HL-60 (cell line): ENCODE measurements around the gene C4orf54.

Source experiments
- DNase-seq, 2 experiments: peaks; one replicate each; pipeline ENCODE4 v3.0.0-alpha.2; 2010 to 2020; ENCODE audit warnings: low read depth in 1 of 2, low spot score in 1 of 2
- H3K27ac ChIP-seq: fragments of 250-450 bp; sonication (Bioruptor Pico); replicated peaks from 2 replicates; pipeline ENCODE4 v1.5.1; 2020; ENCODE audit warnings: mild to moderate bottlenecking, moderate library complexity
- H3K27me3 ChIP-seq: fragments of 250-450 bp; sonication (Bioruptor Pico); 2 replicates; pipeline ENCODE4 v1.5.1; 2021; ENCODE audit warnings: mild to moderate bottlenecking, moderate library complexity; ENCODE audit not compliant: insufficient read depth, poor library complexity, severe bottlenecking
- H3K4me3 ChIP-seq: replicated peaks from 2 replicates; pipeline ENCODE4 v1.5.1; 2011; ENCODE audit warnings: mild to moderate bottlenecking, control low read depth, low read length; ENCODE audit not compliant: insufficient read depth
- GABPA ChIP-seq: IDR thresholded peaks from 2 replicates; pipeline ENCODE4 v1.6.1; 2012; ENCODE audit warnings: low read depth
- POLR2AphosphoS5 ChIP-seq: IDR thresholded peaks from 2 replicates; pipeline ENCODE4 v1.6.1; 2012; ENCODE audit warnings: low read depth
- SPI1 ChIP-seq: IDR thresholded peaks from 2 replicates; pipeline ENCODE4 v1.6.1; 2012; ENCODE audit warnings: low read depth, mild to moderate bottlenecking, borderline replicate concordance
- TF ChIP-seq, protein P1 (sequence below): IDR thresholded peaks from one replicate; pipeline ENCODE4 v1.5.1; 2011; ENCODE audit warnings: low read length, control low read depth, inconsistent platforms; ENCODE audit not compliant: insufficient read depth
- TF ChIP-seq, protein P2 (sequence below): IDR thresholded peaks from 2 replicates; pipeline ENCODE4 v1.6.1; 2012; ENCODE audit warnings: low read depth; ENCODE audit not compliant: insufficient replicate concordance

The C4orf54 gene

DNA sequence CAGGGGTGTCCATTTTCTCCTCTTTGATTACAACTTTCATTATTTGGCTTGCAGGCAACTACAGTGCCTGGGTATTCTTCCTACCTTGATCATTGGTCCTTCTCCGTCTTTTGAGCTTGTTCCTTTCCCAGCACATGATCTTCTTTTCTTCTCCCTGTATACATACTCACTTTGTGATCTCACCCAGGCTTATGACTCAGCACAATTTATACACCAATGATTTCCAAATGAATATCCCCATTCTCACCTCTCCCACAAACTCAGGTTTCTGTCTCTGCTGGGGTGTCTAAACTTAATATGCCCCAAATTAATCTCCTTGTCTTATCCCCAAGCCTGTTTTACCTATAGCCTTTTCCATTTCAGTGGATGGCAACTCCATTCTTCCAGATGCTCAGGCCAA is 19.5 kb upstream of the C4orf54 start:
- no peak for TF ChIP-seq SPI1
- no peak for DNase-seq
- no peaks in the 10 kb centered on the region for H3K27me3 ChIP-seq
- H3K4me3 ChIP-seq: no peak overlapping the region
- H3K27ac ChIP-seq: no peak overlapping the region

DNA sequence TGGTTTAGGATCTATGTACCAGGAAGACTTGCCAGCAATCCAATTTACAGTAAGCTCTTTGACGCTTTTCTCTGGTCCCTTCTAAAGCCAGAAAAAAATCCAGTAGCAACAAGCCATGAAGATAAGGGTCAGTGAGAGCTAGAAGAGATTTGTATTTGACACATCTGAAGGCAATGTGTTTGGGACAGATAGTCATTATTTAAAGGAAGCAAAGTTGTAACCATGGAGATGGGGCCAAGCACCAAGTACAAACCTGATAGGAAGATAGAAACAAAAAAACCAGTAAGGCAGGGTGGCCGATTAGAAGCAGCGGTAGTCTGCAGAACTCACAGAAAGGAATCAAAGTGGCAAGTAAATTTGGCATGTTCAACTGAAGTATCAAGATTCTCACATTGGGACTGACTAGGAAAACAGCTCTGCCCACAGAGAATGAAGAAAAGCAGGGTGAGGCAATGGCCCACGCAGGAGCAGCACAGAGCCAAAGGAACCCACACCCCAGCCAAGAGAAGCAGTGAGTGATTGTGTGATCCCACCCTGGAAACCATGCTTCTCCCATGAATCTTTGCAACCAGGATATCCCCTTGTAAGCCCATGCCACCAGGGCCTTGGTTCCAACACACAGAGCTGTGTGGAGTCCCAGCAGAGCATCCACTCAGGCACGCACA is 12.9 kb upstream of the C4orf54 start:
- Histone ChIP-seq H3K27ac (no peak overlapping the region), H3K4me3 (no peak overlapping the region), H3K27me3 (peaks cover 2% of the 10 kb centered on the region)
- TF ChIP-seq, protein P1, sequence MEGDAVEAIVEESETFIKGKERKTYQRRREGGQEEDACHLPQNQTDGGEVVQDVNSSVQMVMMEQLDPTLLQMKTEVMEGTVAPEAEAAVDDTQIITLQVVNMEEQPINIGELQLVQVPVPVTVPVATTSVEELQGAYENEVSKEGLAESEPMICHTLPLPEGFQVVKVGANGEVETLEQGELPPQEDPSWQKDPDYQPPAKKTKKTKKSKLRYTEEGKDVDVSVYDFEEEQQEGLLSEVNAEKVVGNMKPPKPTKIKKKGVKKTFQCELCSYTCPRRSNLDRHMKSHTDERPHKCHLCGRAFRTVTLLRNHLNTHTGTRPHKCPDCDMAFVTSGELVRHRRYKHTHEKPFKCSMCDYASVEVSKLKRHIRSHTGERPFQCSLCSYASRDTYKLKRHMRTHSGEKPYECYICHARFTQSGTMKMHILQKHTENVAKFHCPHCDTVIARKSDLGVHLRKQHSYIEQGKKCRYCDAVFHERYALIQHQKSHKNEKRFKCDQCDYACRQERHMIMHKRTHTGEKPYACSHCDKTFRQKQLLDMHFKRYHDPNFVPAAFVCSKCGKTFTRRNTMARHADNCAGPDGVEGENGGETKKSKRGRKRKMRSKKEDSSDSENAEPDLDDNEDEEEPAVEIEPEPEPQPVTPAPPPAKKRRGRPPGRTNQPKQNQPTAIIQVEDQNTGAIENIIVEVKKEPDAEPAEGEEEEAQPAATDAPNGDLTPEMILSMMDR: no peak
- TF ChIP-seq GABPA (no peak), SPI1 (no peak), POLR2AphosphoS5 (no peak)
- TF ChIP-seq, protein P2, sequence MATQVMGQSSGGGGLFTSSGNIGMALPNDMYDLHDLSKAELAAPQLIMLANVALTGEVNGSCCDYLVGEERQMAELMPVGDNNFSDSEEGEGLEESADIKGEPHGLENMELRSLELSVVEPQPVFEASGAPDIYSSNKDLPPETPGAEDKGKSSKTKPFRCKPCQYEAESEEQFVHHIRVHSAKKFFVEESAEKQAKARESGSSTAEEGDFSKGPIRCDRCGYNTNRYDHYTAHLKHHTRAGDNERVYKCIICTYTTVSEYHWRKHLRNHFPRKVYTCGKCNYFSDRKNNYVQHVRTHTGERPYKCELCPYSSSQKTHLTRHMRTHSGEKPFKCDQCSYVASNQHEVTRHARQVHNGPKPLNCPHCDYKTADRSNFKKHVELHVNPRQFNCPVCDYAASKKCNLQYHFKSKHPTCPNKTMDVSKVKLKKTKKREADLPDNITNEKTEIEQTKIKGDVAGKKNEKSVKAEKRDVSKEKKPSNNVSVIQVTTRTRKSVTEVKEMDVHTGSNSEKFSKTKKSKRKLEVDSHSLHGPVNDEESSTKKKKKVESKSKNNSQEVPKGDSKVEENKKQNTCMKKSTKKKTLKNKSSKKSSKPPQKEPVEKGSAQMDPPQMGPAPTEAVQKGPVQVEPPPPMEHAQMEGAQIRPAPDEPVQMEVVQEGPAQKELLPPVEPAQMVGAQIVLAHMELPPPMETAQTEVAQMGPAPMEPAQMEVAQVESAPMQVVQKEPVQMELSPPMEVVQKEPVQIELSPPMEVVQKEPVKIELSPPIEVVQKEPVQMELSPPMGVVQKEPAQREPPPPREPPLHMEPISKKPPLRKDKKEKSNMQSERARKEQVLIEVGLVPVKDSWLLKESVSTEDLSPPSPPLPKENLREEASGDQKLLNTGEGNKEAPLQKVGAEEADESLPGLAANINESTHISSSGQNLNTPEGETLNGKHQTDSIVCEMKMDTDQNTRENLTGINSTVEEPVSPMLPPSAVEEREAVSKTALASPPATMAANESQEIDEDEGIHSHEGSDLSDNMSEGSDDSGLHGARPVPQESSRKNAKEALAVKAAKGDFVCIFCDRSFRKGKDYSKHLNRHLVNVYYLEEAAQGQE: no peak
- DNase-seq: no peak

DNA sequence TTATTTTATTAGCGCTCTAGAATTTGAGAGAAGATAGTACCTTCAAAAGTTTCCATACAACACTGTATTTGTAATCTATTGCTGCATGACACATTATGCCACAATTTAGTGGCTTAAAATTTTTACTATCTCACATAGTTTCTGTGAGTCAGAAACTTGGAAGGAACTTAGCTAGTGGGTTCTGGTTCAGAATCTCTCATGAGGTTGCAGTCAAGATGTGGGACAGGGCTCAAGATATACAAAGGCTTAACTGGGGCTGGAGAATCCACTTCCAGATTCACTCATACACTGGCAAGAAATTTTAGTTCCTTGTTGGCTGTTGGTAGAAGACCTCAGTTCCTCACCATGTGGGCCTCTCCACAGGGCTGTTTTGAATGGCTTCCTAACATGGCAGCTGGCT is 11.5 kb upstream of the C4orf54 start:
- no peak for DNase-seq
- TF ChIP-seq, protein P1: no peak
- TF ChIP-seq, protein P2: no peak
- TF ChIP-seq POLR2AphosphoS5 (no peak), GABPA (no peak), SPI1 (no peak)
- H3K4me3 ChIP-seq: no peak overlapping the region
- H3K27me3 ChIP-seq: peaks cover 2% of the 10 kb centered on the region
- H3K27ac ChIP-seq: no peak overlapping the region

DNA sequence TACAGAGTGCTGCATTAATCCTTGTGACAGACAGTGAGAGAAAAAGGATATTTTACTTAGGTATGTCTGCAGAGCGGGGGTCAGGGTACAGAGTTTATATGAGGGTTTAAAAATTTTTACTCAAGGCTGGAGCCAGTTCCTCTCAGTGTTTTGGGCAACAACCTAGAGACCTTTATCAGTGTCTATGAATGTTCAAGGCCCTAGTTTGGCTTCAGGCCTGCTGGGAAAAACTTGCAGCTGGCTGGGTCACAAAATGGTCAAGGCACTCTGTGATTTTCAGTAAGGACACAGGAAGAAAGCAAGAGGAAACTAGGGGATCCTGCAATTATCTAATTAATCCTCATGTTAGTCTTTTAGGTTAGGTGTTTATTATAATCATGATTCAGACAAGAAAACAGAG is 10.8 kb upstream of the C4orf54 start:
- no peak for DNase-seq
- Histone ChIP-seq H3K27me3 (peaks cover 2% of the 10 kb centered on the region), H3K4me3 (no peak overlapping the region), H3K27ac (no peak overlapping the region)
- no peak for TF ChIP-seq GABPA
- TF ChIP-seq POLR2AphosphoS5: no peak
- TF ChIP-seq SPI1: no peak
- TF ChIP-seq, protein P2: no peak
- TF ChIP-seq, protein P1: no peak
